AG04450 (cell line): ENCODE data around the gene STT3B. TPM values are rescaled to one million over a fixed set of nuclear protein-coding genes. Genes with fewer than 3 reads are reported as not detected.

Experiments
- CTCF ChIA-PET: fragments of 300-600, 350-600 bp; formaldehyde crosslinking; extraction: SDS; loops from one replicate; lab custom pipeline; 2022; ENCODE audit warnings: antibody characterized with exemption, inconsistent platforms; lab: Charles Lee
- POLR2A ChIA-PET: fragments of 350-600 bp; formaldehyde crosslinking; extraction: SDS; loops from one replicate; lab custom pipeline; 2021; ENCODE audit warnings: antibody characterized with exemption, inconsistent platforms; lab: Yijun Ruan, JAX
- DNase-seq: peaks from one replicate; pipeline ENCODE4 v3.0.0-alpha.2; 2011; ENCODE audit warnings: low read depth, low spot score
- H3K27ac ChIP-seq: one replicate; pipeline ENCODE4 v1.5.1; 2012; ENCODE audit warnings: low read depth, low read length, control low read depth
- H3K27me3 ChIP-seq: one replicate; pipeline ENCODE4 v1.6.0; 2012; ENCODE audit warnings: low read length; ENCODE audit not compliant: control insufficient read depth, insufficient read depth
- H3K4me3 ChIP-seq: 2 replicates; pipeline ENCODE4 v1.5.1; 2011; ENCODE audit warnings: mild to moderate bottlenecking, low read depth, low read length, control low read depth
- H3K9me3 ChIP-seq: 2 replicates; pipeline ENCODE4 v1.5.1; 2012; ENCODE audit warnings: low read length; ENCODE audit not compliant: control insufficient read depth, insufficient read depth
- polyA plus RNA-seq: library from polyadenylated mRNA; depleted of rRNA; stranded (reverse); fragments of >200 nt; gene quantifications from 2 replicates; pipeline ENCODE4 v1.2.3, GENCODE V29; 2011
- TF ChIP-seq, protein P1 (sequence below): IDR thresholded peaks from 2 replicates; pipeline ENCODE4 v1.5.1; 2011; ENCODE audit warnings: low read depth, low read length, control low read depth, inconsistent platforms

Gene STT3B
- polyA plus RNA-seq, 1 experiment: 112 TPM

DNA sequence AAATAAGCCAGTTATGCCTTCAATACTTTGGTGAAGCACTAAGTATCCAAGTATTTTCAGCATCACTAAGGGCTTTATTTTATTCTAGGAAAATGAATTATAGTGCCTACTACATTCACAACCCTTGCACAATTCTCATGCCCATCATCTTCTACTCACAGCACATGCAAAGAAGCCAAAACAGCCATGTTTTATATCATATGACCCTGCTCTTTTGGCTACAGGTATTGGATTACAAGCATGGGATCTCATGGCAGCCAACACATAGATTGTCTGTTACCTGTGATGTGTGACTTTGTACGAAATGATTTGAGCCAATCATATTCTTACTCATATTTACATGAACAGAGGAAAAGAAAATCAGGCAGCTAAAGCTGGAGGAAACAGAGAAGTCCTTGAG lies 38.6 kb downstream of the STT3B start:
- CTCF ChIA-PET: interaction anchor here (0.7 kb wide), 1 partner anchor 40 kb away, joined by 3 read pairs; no protein-coding TSS in a partner anchor
- no peak for DNase-seq
- POLR2A ChIA-PET: no interaction called here
- Histone ChIP-seq H3K9me3 (no peaks in the 10 kb centered on the region), H3K27me3 (no peaks in the 10 kb centered on the region), H3K27ac (no peak overlapping the region), H3K4me3 (no peak overlapping the region)
- TF ChIP-seq, protein P1, sequence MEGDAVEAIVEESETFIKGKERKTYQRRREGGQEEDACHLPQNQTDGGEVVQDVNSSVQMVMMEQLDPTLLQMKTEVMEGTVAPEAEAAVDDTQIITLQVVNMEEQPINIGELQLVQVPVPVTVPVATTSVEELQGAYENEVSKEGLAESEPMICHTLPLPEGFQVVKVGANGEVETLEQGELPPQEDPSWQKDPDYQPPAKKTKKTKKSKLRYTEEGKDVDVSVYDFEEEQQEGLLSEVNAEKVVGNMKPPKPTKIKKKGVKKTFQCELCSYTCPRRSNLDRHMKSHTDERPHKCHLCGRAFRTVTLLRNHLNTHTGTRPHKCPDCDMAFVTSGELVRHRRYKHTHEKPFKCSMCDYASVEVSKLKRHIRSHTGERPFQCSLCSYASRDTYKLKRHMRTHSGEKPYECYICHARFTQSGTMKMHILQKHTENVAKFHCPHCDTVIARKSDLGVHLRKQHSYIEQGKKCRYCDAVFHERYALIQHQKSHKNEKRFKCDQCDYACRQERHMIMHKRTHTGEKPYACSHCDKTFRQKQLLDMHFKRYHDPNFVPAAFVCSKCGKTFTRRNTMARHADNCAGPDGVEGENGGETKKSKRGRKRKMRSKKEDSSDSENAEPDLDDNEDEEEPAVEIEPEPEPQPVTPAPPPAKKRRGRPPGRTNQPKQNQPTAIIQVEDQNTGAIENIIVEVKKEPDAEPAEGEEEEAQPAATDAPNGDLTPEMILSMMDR: no peak

DNA sequence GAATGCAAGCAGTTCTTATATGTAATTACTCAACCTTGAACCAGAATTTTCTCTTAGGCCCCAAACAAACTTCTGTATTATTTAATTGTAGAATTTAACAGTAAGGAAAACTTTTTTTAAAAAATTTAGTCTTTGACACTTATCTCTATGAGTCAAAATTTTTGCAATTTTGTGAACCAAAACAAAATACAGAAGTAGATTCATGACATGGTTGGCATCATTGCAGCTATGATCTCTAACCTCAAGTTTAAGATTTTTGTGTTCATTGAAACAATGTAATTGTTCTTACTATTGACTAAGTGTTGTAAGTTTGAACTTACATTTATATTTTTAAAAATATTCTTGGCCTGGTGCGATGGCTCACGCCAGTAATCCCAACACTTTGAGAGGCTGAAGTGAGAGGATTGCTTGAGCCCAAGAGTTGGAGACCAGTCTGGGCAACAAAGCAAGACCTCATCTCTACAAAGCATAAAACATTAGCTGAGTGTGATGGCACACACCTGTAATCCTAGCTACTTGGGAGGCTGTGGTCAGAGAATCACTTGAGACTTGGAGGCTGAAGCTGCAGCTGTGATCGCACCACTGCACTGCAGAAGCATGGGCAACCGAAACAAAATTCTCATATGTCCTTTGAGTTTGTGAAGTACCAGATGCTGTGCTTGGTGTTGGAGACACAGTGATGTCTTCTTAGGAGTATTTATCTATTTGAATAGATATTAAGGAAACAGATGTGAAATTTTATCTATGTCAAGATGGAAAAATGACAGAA lies 39.7 kb downstream of the STT3B start:
- CTCF ChIA-PET: interaction anchor here (0.5 kb wide), 1 partner anchor 736 kb away, joined by 3 read pairs; no protein-coding TSS in a partner anchor
- TF ChIP-seq, protein P1: no peak
- Histone ChIP-seq H3K9me3 (no peaks in the 10 kb centered on the region), H3K27me3 (no peaks in the 10 kb centered on the region), H3K27ac (no peak overlapping the region), H3K4me3 (no peak overlapping the region)
- POLR2A ChIA-PET: no interaction called here
- DNase-seq: no peak

DNA sequence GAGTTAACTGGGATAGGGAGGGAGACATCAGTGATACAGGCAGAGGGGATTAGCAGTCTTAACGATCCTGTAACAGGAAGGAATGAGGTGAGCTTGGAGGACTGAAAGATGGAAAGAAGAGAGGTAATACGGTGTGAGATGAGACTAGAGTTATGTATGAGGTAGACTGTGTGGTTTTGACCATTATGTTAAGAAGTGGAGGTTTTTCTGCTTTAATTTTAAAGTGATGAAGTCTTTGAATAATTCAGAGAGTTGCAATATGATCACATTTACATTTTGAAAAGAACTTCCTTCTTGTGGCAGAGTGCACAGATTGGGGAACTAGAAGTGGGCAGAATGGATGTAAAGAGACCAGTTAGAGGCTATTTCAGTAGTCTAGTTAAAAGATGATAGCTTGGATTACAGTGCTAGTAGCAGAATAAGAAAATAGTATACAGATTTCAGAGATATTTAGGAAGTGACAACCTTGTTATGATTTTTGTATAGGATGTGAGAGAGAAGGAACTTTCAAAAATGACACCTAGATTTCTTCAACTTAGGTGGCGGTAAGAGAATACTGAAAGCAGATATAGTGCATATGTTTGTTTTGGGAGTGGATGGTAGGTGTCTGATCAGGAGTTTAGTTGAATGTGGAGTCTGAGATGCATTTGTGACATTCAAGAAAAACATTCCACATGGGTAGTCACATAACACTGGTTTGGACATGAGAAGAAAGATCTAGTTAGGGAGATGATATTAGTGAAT lies 40.5 kb downstream of the STT3B start:
- no peak overlapping the region for H3K4me3 ChIP-seq
- TF ChIP-seq, protein P1: no peak
- DNase-seq: no peak
- POLR2A ChIA-PET: no interaction called here
- H3K27ac ChIP-seq: no peak overlapping the region
- no peaks in the 10 kb centered on the region for H3K27me3 ChIP-seq
- no peaks in the 10 kb centered on the region for H3K9me3 ChIP-seq
- CTCF ChIA-PET: interaction anchor here (0.5 kb wide), 1 partner anchor 737 kb away, joined by 3 read pairs; no protein-coding TSS in a partner anchor

DNA sequence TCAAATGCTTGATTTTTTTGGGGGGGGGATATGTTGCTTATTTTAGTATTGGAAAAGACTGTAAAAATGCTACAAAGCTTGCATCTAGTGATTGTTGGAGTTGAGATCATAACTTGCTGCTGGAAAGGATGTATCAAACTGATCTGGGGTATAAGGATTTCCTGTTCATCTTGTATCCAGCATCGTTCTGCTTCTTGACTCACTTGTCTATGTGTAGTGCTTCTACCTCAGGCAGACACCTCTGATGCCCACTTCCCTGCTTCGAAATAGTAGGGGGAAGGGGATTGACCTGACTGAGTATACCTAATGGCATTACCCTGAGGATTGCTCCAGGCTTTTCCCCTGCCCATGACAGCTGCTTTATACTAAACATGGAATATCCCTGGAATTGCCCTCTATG lies 42.7 kb downstream of the STT3B start:
- CTCF ChIA-PET: interaction anchor here (0.5 kb wide), 1 partner anchor 23 kb away, joined by 4 read pairs; no protein-coding TSS in a partner anchor
- no peak for DNase-seq
- H3K27me3 ChIP-seq: no peaks in the 10 kb centered on the region
- H3K4me3 ChIP-seq: no peak overlapping the region
- H3K9me3 ChIP-seq: no peaks in the 10 kb centered on the region
- no peak overlapping the region for H3K27ac ChIP-seq
- TF ChIP-seq, protein P1: no peak
- POLR2A ChIA-PET: no interaction called here

DNA sequence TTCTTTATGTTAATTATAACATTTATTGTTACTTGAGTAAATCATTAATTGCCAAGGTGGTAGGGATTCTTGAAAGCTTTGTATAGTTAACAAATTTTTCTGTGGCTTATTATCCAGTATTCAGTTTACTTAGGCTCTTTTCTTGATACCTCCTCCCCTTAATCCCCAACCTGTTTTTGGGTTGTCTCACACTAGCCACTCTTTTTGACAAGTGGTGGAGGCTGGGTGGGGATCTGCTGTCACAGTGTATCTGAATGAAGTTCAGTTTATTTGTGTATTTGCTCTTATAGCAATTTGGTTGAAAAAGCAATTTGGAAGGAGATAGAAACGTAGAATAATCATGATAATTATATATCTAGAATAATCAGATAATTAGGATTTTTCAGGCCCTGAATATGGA lies 43.8 kb downstream of the STT3B start:
- CTCF ChIA-PET: interaction anchor here (0.6 kb wide), 1 partner anchor 26 kb away, joined by 3 read pairs; no protein-coding TSS in a partner anchor
- Histone ChIP-seq H3K4me3 (no peak overlapping the region), H3K27ac (no peak overlapping the region), H3K27me3 (no peaks in the 10 kb centered on the region), H3K9me3 (no peaks in the 10 kb centered on the region)
- DNase-seq: no peak
- POLR2A ChIA-PET: no interaction called here
- TF ChIP-seq, protein P1: no peak
